Skeletal muscle tissue (tissue), 4 donors: ENCODE results near the gene POU5F2. TPM values are rescaled to one million over a fixed set of nuclear protein-coding genes. Genes with fewer than 3 reads are reported as not detected.

ENCODE experiments used
- H3K27ac ChIP-seq: one replicate; pipeline ENCODE4 v1.7.0; 2013; ENCODE audit warnings: mild to moderate bottlenecking, low read depth, low read length, inconsistent platforms
- H3K27me3 ChIP-seq, 3 donors: one replicate each; pipeline ENCODE4 v1.7.0; 2013; ENCODE audit warnings: low read length in 3 of 3; ENCODE audit not compliant: control insufficient read depth in 3 of 3, insufficient read depth in 3 of 3
- H3K36me3 ChIP-seq, 3 donors: one replicate each; pipeline ENCODE4 v1.7.0; 2013; ENCODE audit warnings: low read length in 3 of 3; ENCODE audit not compliant: control insufficient read depth in 3 of 3, insufficient read depth in 3 of 3
- H3K4me1 ChIP-seq, 3 donors: one replicate each; pipeline ENCODE4 v1.7.0; 2013; ENCODE audit warnings: low read length in 3 of 3, mild to moderate bottlenecking in 3 of 3; ENCODE audit not compliant: control insufficient read depth in 3 of 3, insufficient read depth in 3 of 3
- H3K4me3 ChIP-seq, 3 donors: one replicate each; pipeline ENCODE4 v1.7.0; 2013; ENCODE audit warnings: low read length in 3 of 3
- H3K9ac ChIP-seq, 3 donors: one replicate each; pipeline ENCODE4 v1.7.0; 2013; ENCODE audit warnings: low read length in 3 of 3, mild to moderate bottlenecking in 3 of 3, moderate library complexity in 2 of 3, low read depth in 1 of 3
- H3K9me3 ChIP-seq, 3 donors: one replicate each; pipeline ENCODE4 v1.7.0; 2013; ENCODE audit warnings: low read length in 3 of 3; ENCODE audit not compliant: control insufficient read depth in 3 of 3
- total RNA-seq: library from RNA; depleted of rRNA; stranded (reverse); fragments of >200 nt; gene quantifications from one replicate; pipeline ENCODE4 v1.2.3, GENCODE V29; 2014
- donor health status: Osteomylitis.

The POU5F2 gene
- total RNA-seq, 1 donor from 2014 or later = 4.7 TPM

DNA sequence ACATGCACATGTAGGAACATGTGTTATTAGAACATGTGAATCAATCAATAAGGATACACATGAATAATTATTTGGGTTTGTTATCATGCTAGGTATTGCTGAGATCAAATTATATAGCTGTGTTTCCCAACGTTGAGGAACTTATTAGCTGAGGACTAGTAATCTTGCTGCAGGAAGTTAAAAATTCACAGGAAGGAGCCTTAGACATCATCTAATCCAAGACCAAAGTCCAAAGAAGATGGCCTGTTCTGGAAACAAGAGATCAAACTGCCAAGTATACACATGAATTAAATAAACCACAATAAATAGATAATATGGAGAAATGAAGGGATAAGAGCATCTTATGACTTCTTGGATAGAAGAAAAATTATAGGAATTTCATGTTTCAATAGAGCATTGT is 19.9 kb downstream of the POU5F2 start:
- H3K27ac ChIP-seq = no peak overlapping the region
- H3K9ac ChIP-seq = no peak overlapping the region
- H3K4me3 ChIP-seq = no peak overlapping the region

DNA sequence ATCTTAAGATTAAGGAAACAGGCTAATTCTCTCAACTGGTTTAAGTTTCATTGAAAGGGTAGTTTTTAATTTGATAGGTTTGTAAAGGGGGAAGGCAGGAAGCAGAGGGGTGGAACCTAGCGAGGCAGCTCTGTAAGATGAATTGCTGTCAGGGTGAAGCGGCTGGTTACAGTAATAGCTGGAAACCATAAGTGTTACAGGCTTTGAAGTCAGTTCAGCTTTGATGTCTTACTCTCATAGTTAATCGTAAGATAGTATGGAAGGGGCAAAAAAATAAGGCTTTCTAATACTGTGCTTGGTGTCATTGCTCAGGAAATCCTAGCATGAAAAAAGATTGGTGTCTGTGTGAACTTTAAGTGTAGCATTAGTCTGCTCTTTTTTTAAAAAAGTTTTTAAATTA is 20.3 kb downstream of the POU5F2 start:
- H3K4me1 ChIP-seq = no peaks in the 10 kb centered on the region
- no peak overlapping the region for H3K4me3 ChIP-seq
- no peaks in the 10 kb centered on the region for H3K36me3 ChIP-seq
- H3K27me3 ChIP-seq = no peaks in the 10 kb centered on the region
- H3K27ac ChIP-seq = no peak overlapping the region
- no peaks in the 10 kb centered on the region for H3K9me3 ChIP-seq
- no peak overlapping the region for H3K9ac ChIP-seq

More for the DNA sequence above, 19.9 kb downstream of the POU5F2 start:
- Histone ChIP-seq H3K4me1 (no peaks in the 10 kb centered on the region), H3K36me3 (no peaks in the 10 kb centered on the region), H3K27me3 (no peaks in the 10 kb centered on the region), H3K9me3 (no peaks in the 10 kb centered on the region)

DNA sequence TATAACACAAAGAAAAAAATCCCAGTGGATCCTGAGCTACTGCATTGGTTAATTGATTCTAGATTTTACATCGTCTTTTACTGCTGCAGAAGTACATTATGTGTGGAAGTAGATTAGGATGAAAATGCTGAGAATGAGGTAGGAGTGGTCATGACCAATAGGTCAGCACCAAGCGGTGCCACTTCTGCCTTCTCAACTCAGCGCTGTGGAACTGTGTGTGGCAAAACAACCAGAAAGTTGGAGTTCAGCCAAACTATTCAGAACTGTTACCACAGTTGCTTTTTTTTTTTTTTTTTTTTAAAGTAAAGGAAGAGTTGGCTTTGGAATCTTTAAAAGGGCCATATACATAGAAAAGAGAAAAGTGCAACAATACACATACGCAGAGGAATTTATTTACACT is 24.2 kb downstream of the POU5F2 start:
- H3K27ac ChIP-seq = no peak overlapping the region
- no peaks in the 10 kb centered on the region for H3K27me3 ChIP-seq
- H3K4me3 ChIP-seq = no peak overlapping the region
- no peaks in the 10 kb centered on the region for H3K4me1 ChIP-seq
- no peaks in the 10 kb centered on the region for H3K9me3 ChIP-seq
- H3K36me3 ChIP-seq = no peaks in the 10 kb centered on the region
- no peak overlapping the region for H3K9ac ChIP-seq

DNA sequence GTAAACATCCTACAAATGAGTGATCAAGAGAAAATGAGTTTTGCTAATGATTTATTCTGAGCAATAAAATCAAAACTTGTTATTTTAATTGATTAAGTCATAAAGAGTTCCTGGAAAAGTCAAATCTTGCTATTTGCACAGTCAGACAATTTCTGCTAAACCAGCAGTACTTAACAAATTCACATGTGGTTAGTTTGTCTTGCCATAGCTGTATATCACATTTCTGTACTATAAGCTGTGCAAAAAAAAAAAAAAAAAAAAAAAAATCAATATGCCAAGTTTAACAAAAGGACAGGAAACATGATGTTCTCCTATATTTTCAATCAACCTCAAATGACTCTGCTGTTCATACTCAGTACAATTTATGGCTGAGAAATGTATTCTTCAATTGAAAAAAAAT is 24.9 kb downstream of the POU5F2 start:
- no peaks in the 10 kb centered on the region for H3K4me1 ChIP-seq
- H3K9me3 ChIP-seq = no peaks in the 10 kb centered on the region
- no peaks in the 10 kb centered on the region for H3K36me3 ChIP-seq
- H3K27ac ChIP-seq = no peak overlapping the region
- no peak overlapping the region for H3K9ac ChIP-seq
- H3K4me3 ChIP-seq = no peak overlapping the region
- no peaks in the 10 kb centered on the region for H3K27me3 ChIP-seq

DNA sequence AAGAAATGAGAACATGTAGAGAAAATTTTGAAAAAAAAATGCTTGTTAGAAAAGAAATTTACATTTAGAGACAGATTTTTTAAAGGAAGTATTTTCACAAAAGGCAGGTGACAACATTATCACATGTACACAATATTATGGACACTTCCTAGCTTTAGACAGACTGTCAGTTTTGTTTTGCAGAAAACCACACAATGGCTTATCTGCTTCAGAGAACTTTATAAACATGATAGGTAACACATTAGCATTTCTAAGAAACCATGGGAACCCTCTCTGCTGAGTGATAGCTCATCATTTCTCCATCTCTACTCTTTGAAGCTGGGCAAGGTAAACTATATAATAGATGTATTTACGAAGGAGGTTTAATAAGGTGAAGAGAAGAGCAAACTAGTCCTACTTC is 25.6 kb downstream of the POU5F2 start:
- H3K9ac ChIP-seq = no peak overlapping the region
- H3K27me3 ChIP-seq = no peaks in the 10 kb centered on the region
- H3K4me1 ChIP-seq = no peaks in the 10 kb centered on the region
- H3K9me3 ChIP-seq = no peaks in the 10 kb centered on the region
- H3K36me3 ChIP-seq = no peaks in the 10 kb centered on the region
- no peak overlapping the region for H3K27ac ChIP-seq
- H3K4me3 ChIP-seq = no peak overlapping the region

DNA sequence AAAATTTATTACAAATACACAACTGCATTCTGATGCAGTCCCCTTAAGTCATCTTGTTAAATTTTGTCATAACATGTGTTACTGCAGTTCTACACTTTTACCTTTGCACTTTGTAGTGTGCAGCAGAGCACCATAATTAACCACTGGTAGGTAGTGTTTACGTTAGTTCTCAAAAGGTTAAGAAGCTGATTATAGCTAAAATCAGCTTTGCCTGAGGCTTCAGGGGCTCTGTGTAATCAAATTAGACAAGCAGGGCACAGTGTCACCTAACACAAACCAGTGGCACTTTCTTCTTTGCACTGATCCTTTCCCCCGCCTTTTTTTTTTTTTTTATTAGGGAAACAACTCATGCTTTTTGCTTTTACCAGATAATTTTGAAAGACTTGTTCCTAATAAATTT is 26.1 kb downstream of the POU5F2 start:
- Histone ChIP-seq H3K27me3 (no peaks in the 10 kb centered on the region), H3K36me3 (no peaks in the 10 kb centered on the region), H3K9ac (no peak overlapping the region), H3K27ac (no peak overlapping the region), H3K9me3 (no peaks in the 10 kb centered on the region), H3K4me3 (no peak overlapping the region), H3K4me1 (no peaks in the 10 kb centered on the region)

DNA sequence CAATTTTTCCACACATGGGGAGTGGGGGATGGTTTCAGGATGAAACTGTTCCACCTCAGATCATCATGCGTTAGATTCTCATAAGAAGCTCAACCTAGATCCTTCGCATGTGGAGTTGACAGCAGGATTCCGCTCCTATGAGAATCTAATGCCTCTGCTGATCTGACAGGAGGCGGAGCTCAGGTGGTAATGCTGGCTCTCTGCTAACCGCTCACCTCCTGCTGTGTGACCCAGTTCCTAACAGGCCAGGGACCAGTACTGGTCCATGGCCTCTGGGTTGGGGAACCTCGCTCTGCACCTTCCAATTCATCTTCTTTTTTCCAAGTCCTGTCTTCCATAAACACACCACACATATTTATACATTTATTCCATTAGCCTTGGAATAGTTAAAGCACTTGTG is 33.0 kb downstream of the POU5F2 start:
- Histone ChIP-seq H3K9ac (no peak overlapping the region), H3K27me3 (no peaks in the 10 kb centered on the region), H3K36me3 (no peaks in the 10 kb centered on the region), H3K27ac (no peak overlapping the region), H3K9me3 (no peaks in the 10 kb centered on the region), H3K4me3 (no peak overlapping the region), H3K4me1 (no peaks in the 10 kb centered on the region)

DNA sequence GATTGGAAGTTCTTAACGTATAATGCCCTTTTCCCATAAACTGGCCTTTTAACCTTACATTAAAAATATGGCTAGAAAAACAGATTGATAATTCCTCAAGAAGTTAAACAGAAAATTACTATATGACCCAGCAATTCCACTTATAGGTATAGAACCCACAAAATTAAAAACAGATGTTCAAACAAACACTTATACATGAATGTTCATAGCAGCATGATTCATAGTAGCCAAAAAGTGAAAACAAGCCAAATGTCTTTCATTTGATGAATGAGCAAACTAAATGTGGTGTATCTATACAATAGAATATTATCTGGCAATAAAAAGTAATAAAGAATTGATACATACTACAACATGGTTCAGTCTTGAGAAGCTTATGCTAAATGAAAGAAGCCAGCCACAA is 35.5 kb downstream of the POU5F2 start:
- Histone ChIP-seq H3K27ac (no peak overlapping the region), H3K9me3 (no peaks in the 10 kb centered on the region), H3K36me3 (no peaks in the 10 kb centered on the region), H3K4me1 (no peaks in the 10 kb centered on the region), H3K9ac (no peak overlapping the region), H3K27me3 (no peaks in the 10 kb centered on the region), H3K4me3 (no peak overlapping the region)

DNA sequence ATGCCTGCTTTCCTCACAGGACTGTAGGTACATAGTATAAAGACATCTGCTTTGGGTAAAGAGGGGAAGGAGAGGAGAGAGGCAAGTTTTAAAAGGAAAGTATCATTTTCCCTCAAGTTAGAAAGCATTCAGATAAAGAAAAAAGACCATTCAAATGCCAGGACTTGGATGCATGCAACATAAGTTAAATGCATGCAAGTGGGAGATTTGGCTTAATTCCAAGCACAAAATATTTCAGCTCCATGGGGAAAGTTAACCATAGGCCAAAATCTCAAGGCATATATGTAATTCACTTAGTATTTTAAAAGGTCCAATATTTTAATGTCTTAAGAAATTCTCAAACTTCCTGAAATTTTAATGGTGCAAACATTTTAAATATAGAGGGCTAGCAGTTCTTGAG is 36.4 kb downstream of the POU5F2 start:
- no peak overlapping the region for H3K27ac ChIP-seq
- no peaks in the 10 kb centered on the region for H3K36me3 ChIP-seq
- H3K4me3 ChIP-seq = no peak overlapping the region
- no peak overlapping the region for H3K9ac ChIP-seq
- H3K9me3 ChIP-seq = no peaks in the 10 kb centered on the region
- no peaks in the 10 kb centered on the region for H3K4me1 ChIP-seq
- H3K27me3 ChIP-seq = no peaks in the 10 kb centered on the region

DNA sequence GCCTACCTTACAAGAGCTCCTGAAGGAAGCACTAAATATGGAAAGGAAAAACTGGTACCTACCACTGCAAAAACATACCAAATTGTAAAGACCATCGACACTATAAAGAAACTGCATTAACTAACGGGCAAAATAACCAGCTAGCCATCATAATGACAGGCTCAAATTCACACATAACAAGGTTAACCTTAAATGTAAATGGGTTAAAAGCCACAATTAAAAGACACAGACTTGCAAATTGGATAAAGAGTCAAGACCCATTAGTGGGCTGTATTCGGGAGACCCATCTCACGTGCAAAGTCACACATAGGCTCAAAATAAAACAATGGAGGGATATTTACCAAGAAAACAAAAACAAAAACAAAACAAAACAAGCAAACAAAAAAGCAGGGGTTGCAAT is 49.4 kb downstream of the POU5F2 start:
- no peak overlapping the region for H3K9ac ChIP-seq
- H3K27ac ChIP-seq = no peak overlapping the region
- H3K36me3 ChIP-seq = no peaks in the 10 kb centered on the region
- no peak overlapping the region for H3K4me3 ChIP-seq
- no peaks in the 10 kb centered on the region for H3K4me1 ChIP-seq
- no peaks in the 10 kb centered on the region for H3K9me3 ChIP-seq
- H3K27me3 ChIP-seq = no peaks in the 10 kb centered on the region
